Stomach (tissue), 9 donors: ENCODE measurements around the gene RPL35. TPM values are rescaled to one million over a fixed set of nuclear protein-coding genes. Genes with fewer than 3 reads are reported as not detected.

Experiments
- DNase-seq, 2 donors: peaks; one replicate each; pipeline versions ENCODE4 v3.0.0 to v3.0.0-alpha.2; 2013 to 2019
- H3K27ac ChIP-seq, 5 donors: fragments of 200-600 bp in 4 of 5; sonication (generic) in 4 of 5; one replicate each; pipeline ENCODE4 v1.5.1; 2013 to 2019; ENCODE audit warnings: mild to moderate bottlenecking in 1 of 5, moderate library complexity in 1 of 5
- H3K27me3 ChIP-seq, 3 donors: fragments of 200-600 bp; sonication (generic); one replicate each; pipeline ENCODE4 v1.5.1; 2017 to 2019; ENCODE audit warnings: mixed run types in 1 of 3
- H3K36me3 ChIP-seq, 4 donors: fragments of 200-600 bp; sonication (generic); 1 replicate in 3 of 4; 2 replicates in 1 of 4; pipeline ENCODE4 v1.5.1; 2016 to 2019
- H3K4me1 ChIP-seq, 4 donors: fragments of 200-600 bp; sonication (generic); one replicate each; pipeline ENCODE4 v1.5.1; 2016 to 2019
- H3K4me3 ChIP-seq, 4 donors: fragments of 200-600 bp; sonication (generic) in 3 of 4; one replicate each; pipeline ENCODE4 v1.5.1; 2016 to 2019; ENCODE audit warnings: mild to moderate bottlenecking in 1 of 4
- H3K9me3 ChIP-seq, 4 donors: fragments of 200-600 bp; sonication (generic); one replicate each; pipeline ENCODE4 v1.5.1; 2016 to 2019
- CTCF ChIP-seq, 7 experiments: fragments of 450-650 bp in 4 of 7; fragments of 200-600 bp in 3 of 7; sonication (generic) in 3 of 7; IDR thresholded peaks; one replicate each; pipeline ENCODE4 v1.5.1; 2016 to 2019; ENCODE audit warnings: antibody characterized with exemption in 7 of 7, control low read depth in 2 of 7, mild to moderate bottlenecking in 1 of 7
- EP300 ChIP-seq: sonication (generic); formaldehyde crosslinking; IDR thresholded peaks from one replicate; pipeline ENCODE4 v1.6.1; 2017; ENCODE audit warnings: antibody characterized with exemption
- POLR2A ChIP-seq, 4 donors: fragments of 450-650 bp; IDR thresholded peaks; one replicate each; pipeline ENCODE4 v1.6.1; 2016; ENCODE audit warnings: antibody characterized with exemption in 4 of 4, control low read depth in 2 of 4, mild to moderate bottlenecking in 1 of 4, moderate library complexity in 1 of 4
- POLR2AphosphoS5 ChIP-seq, 3 donors: sonication (generic); formaldehyde crosslinking; IDR thresholded peaks; one replicate each; pipeline ENCODE4 v1.6.1; 2016; ENCODE audit warnings: antibody characterized with exemption in 3 of 3
- WGBS, 5 donors: extraction: QIAGEN DNeasy Blood & Tissue Kit in 3 of 5; methylation state at CpG; one replicate each; pipeline versions ENCODE4 v1.1.5 to v1.1.7; 2013 to 2018; 5-methylcytosine and 5-hydroxymethylcytosine counted together
- intact Hi-C: fragments of 100-400 bp; cut with DNase I; formaldehyde crosslinking; loops from one replicate; pipeline ENCODE4 v1.15.1; 2023; ENCODE audit warnings: low total_unique reads
- polyA plus RNA-seq, 3 donors: library from polyadenylated mRNA; stranded (reverse); fragments of 200-250 nt; gene quantifications; one replicate each; pipeline ENCODE4 v1.2.3, GENCODE V29; 2013
- total RNA-seq, 5 donors: library from RNA; depleted of rRNA; stranded (reverse); fragments of >200 nt; gene quantifications; one replicate each; pipeline versions ENCODE4 v1.1.0 to v1.2.3, GENCODE V29; 2014 to 2016
- donor health status: healthy with polysubstance abuse.
- donor health status: Bipolar disorder and iron deficiency.
- donor health status: healthy.

RPL35 gene
- total and polyA plus RNA-seq, 8 donors, result 941 to 6,131 (median 1,860) TPM

GRCh38 chr9:124881138-124881743 lies 19.5 kb upstream of the RPL35 start:
- 90 to 95% (median 92%) methylated on average over 16 of the region's 16 CpGs for WGBS, 5 donors
- intact Hi-C loops, result no loop called here

GRCh38 chr9:124880501-124880900 lies 18.7 kb upstream of the RPL35 start:
- 66 to 72% (median 70%) methylated on average over 9 of the region's 9 CpGs for WGBS, 5 donors
- peaks cover 52 to 100% (median 100%) of the 10 kb centered on the region in 4 donors for H3K36me3 ChIP-seq
- H3K4me1 ChIP-seq, result no peaks in the 10 kb centered on the region
- H3K27ac ChIP-seq, result no peak overlapping the region
- no peaks in the 10 kb centered on the region for H3K9me3 ChIP-seq
- no peak overlapping the region for H3K4me3 ChIP-seq
- intact Hi-C loops, result no loop called here
- no peak for TF ChIP-seq EP300
- TF ChIP-seq POLR2AphosphoS5 (IDR thresholded peaks at IDR 0.05), result no peak
- TF ChIP-seq POLR2A (IDR thresholded peaks at IDR 0.05), result no peak
- no peak for TF ChIP-seq CTCF (IDR thresholded peaks at IDR 0.05)
- H3K27me3 ChIP-seq, result no peaks in the 10 kb centered on the region
- DNase-seq, result no peak

More at GRCh38 chr9:124881138-124881743, 19.5 kb upstream of the RPL35 start:
- no peaks in the 10 kb centered on the region for H3K4me1 ChIP-seq
- peaks cover 49 to 100% (median 100%) of the 10 kb centered on the region in 4 donors for H3K36me3 ChIP-seq
- no peak for DNase-seq
- H3K27ac ChIP-seq, result no peak overlapping the region
- no peak for TF ChIP-seq POLR2AphosphoS5 (IDR thresholded peaks at IDR 0.05)
- TF ChIP-seq POLR2A (IDR thresholded peaks at IDR 0.05), result no peak
- no peak for TF ChIP-seq CTCF (IDR thresholded peaks at IDR 0.05)
- TF ChIP-seq EP300, result no peak
- H3K9me3 ChIP-seq, result no peaks in the 10 kb centered on the region
- H3K27me3 ChIP-seq, result no peaks in the 10 kb centered on the region
- no peak overlapping the region for H3K4me3 ChIP-seq

- no peaks in the 10 kb centered on the region for H3K9me3 ChIP-seq
- DNase-seq, result no peak
- TF ChIP-seq POLR2A (IDR thresholded peaks at IDR 0.05) (no peak), EP300 (no peak)
- WGBS, 5 donors, result 65 to 75% (median 72%) methylated on average over 10 of the region's 10 CpGs
- H3K36me3 ChIP-seq, result peaks cover 58 to 100% (median 100%) of the 10 kb centered on the region in 4 donors
- H3K4me3 ChIP-seq, result no peak overlapping the region
- peaks cover 0 to 3% (median under 1%) of the 10 kb centered on the region in 4 donors for H3K4me1 ChIP-seq
- H3K27ac ChIP-seq, result no peak overlapping the region
- intact Hi-C loops, result no loop called here
- H3K27me3 ChIP-seq, result no peaks in the 10 kb centered on the region
Measured at GRCh38 chr9:124879226-124879625, 17.5 kb upstream of the RPL35 start.

- WGBS, 5 donors, result 84 to 90% (median 86%) methylated on average over 6 of the region's 6 CpGs
- peaks cover 64 to 100% (median 100%) of the 10 kb centered on the region in 4 donors for H3K36me3 ChIP-seq
- intact Hi-C loops, result no loop called here
- TF ChIP-seq POLR2A (IDR thresholded peaks at IDR 0.05) (no peak), POLR2AphosphoS5 (IDR thresholded peaks at IDR 0.05) (no peak), CTCF (IDR thresholded peaks at IDR 0.05) (no peak), EP300 (no peak)
- no peak overlapping the region for H3K27ac ChIP-seq
- no peak for DNase-seq
- no peak overlapping the region for H3K4me3 ChIP-seq
- H3K9me3 ChIP-seq, result no peaks in the 10 kb centered on the region
- H3K27me3 ChIP-seq, result no peaks in the 10 kb centered on the region
- peaks cover 3 to 10% (median 7%) of the 10 kb centered on the region in 4 donors for H3K4me1 ChIP-seq
Measured at GRCh38 chr9:124878518-124878917, 16.8 kb upstream of the RPL35 start.

GRCh38 chr9:124878021-124878420 lies 16.3 kb upstream of the RPL35 start:
- WGBS, 5 donors, result 55 to 80% (median 65%) methylated on average over 1 of the region's 1 CpG
- DNase-seq, result no peak
- no peaks in the 10 kb centered on the region for H3K9me3 ChIP-seq
- H3K27me3 ChIP-seq, result no peaks in the 10 kb centered on the region
- TF ChIP-seq EP300 (no peak), CTCF (IDR thresholded peaks at IDR 0.05) (no peak), POLR2A (IDR thresholded peaks at IDR 0.05) (no peak), POLR2AphosphoS5 (IDR thresholded peaks at IDR 0.05) (no peak)
- H3K36me3 ChIP-seq, result peaks cover 64 to 100% (median 99%) of the 10 kb centered on the region in 4 donors
- H3K4me3 ChIP-seq, result no peak overlapping the region
- H3K4me1 ChIP-seq, result peaks cover 8 to 15% (median 12%) of the 10 kb centered on the region in 4 donors
- intact Hi-C loops, result no loop called here
- no peak overlapping the region for H3K27ac ChIP-seq
